Measurements from ENCODE around the gene DTNBP1.

DNA sequence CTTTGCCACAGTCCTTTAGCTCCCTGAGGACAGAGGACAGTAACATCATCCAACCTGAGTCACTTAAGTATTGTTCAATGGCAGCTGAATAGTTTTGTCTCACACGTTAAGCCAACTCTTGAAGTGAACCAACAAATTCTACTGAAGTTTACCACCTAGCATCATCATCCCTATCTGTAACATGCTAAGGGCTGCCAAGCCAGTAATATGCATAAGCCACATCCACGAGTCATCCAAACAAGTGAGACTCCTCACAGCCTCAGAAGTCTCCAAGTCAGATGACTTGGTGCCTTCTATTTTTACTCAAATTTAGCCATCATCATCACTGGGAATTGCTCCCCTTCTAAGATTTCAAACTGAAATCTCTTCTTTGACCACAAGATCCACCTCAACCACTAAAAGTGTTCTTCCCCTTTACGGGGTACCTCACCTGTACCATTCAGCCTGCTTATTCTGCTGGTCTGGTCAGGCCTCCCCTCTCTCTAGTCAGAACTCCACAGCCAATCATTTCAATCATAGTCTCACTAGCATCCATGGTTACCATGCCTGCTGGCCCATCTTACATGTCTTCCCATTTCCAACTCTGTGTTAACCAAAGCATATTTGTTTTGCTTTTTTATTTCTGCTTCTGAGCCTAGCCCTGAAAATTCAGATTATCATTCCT lies 73.7 kb downstream of the DTNBP1 start:
- TF ChIP-seq, protein P1, sequence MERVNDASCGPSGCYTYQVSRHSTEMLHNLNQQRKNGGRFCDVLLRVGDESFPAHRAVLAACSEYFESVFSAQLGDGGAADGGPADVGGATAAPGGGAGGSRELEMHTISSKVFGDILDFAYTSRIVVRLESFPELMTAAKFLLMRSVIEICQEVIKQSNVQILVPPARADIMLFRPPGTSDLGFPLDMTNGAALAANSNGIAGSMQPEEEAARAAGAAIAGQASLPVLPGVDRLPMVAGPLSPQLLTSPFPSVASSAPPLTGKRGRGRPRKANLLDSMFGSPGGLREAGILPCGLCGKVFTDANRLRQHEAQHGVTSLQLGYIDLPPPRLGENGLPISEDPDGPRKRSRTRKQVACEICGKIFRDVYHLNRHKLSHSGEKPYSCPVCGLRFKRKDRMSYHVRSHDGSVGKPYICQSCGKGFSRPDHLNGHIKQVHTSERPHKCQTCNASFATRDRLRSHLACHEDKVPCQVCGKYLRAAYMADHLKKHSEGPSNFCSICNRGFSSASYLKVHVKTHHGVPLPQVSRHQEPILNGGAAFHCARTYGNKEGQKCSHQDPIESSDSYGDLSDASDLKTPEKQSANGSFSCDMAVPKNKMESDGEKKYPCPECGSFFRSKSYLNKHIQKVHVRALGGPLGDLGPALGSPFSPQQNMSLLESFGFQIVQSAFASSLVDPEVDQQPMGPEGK (tag by site-specific recombination; IDR thresholded peaks at IDR 0.05): no peak
- TF ChIP-seq, protein P2, sequence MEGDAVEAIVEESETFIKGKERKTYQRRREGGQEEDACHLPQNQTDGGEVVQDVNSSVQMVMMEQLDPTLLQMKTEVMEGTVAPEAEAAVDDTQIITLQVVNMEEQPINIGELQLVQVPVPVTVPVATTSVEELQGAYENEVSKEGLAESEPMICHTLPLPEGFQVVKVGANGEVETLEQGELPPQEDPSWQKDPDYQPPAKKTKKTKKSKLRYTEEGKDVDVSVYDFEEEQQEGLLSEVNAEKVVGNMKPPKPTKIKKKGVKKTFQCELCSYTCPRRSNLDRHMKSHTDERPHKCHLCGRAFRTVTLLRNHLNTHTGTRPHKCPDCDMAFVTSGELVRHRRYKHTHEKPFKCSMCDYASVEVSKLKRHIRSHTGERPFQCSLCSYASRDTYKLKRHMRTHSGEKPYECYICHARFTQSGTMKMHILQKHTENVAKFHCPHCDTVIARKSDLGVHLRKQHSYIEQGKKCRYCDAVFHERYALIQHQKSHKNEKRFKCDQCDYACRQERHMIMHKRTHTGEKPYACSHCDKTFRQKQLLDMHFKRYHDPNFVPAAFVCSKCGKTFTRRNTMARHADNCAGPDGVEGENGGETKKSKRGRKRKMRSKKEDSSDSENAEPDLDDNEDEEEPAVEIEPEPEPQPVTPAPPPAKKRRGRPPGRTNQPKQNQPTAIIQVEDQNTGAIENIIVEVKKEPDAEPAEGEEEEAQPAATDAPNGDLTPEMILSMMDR (tag by site-specific recombination; IDR thresholded peaks at IDR 0.05): no peak
- TF ChIP-seq ZEB2 (tag by site-specific recombination; IDR thresholded peaks at IDR 0.05): no peak

Data from HEK293 (cell line).